Measurements from ENCODE around the gene MYO15A. TPM values are rescaled to one million over a fixed set of nuclear protein-coding genes. Genes with fewer than 3 reads are reported as not detected.
A peak's percentile ranks its signal among the peaks of the same experiment; 100 is the strongest.

Gene MYO15A
- total RNA-seq, 2 donors from 2014 or later: 0.32 to 8.3 TPM

- intact Hi-C loops (cut with DNase I): no loop called here
- TF ChIP-seq CTCF (IDR thresholded peaks at IDR 0.05) (no peak), POLR2AphosphoS5 (IDR thresholded peaks at IDR 0.05) (no peak), POLR2A (IDR thresholded peaks at IDR 0.05) (no peak)
- Histone ChIP-seq H3K27me3 (replicated peaks; ENCODE audit: insufficient read depth) (no peaks in the 10 kb centered on the region), H3K36me3 (no peaks in the 10 kb centered on the region), H3K9me3 (no peaks in the 10 kb centered on the region), H3K27ac (no peak overlapping the region), H3K4me1 (replicated peaks) (no peaks in the 10 kb centered on the region), H3K4me3 (no peak overlapping the region)
- no peak for DNase-seq (ENCODE audit: low spot score)
- WGBS: 66% methylated on average over 4 of the region's 4 CpGs
Observed at GRCh38 chr17:18079543-18079942, 29.0 kb upstream of the MYO15A start.

GRCh38 chr17:18084256-18084655, 24.3 kb upstream of the MYO15A start:
- intact Hi-C loops (cut with DNase I): no loop called here
- Histone ChIP-seq H3K4me1 (replicated peaks) (no peaks in the 10 kb centered on the region), H3K4me3 (no peak overlapping the region), H3K27me3 (replicated peaks; ENCODE audit: insufficient read depth) (no peaks in the 10 kb centered on the region), H3K36me3 (no peaks in the 10 kb centered on the region), H3K9me3 (no peaks in the 10 kb centered on the region), H3K27ac (no peak overlapping the region)
- TF ChIP-seq POLR2A (IDR thresholded peaks at IDR 0.05) (no peak), CTCF (IDR thresholded peaks at IDR 0.05) (no peak), POLR2AphosphoS5 (IDR thresholded peaks at IDR 0.05) (no peak)
- no peak for DNase-seq (ENCODE audit: low spot score)
- WGBS: 78% methylated on average over 4 of the region's 4 CpGs

- peak; percentile 83 for DNase-seq (ENCODE audit: low spot score)
- H3K4me1 ChIP-seq (replicated peaks): no peaks in the 10 kb centered on the region
- no peaks in the 10 kb centered on the region for H3K9me3 ChIP-seq
- H3K27ac ChIP-seq: peak within 1 kb of the TSS; percentile 72 to 78
- intact Hi-C loops (cut with DNase I): loop anchor here (2.0 kb wide), 1 partner anchor 49 kb away; the partner anchor contains the start of genes ATPAF2 and GID4
- under 1% methylated on average over 52 of the region's 52 CpGs for WGBS
- H3K4me3 ChIP-seq: peak within 1 kb of the TSS; percentile 71 to 85
- TF ChIP-seq POLR2AphosphoS5 (IDR thresholded peaks at IDR 0.05): peak; percentile 95
- no peak for TF ChIP-seq POLR2A (IDR thresholded peaks at IDR 0.05)
- peak in 2 of 4 experiments; percentile 37 to 44 for TF ChIP-seq CTCF (IDR thresholded peaks at IDR 0.05)
- no peaks in the 10 kb centered on the region for H3K36me3 ChIP-seq
- H3K27me3 ChIP-seq (replicated peaks; ENCODE audit: insufficient read depth): no peaks in the 10 kb centered on the region
Observed at GRCh38 chr17:18087610-18088491, 20.7 kb upstream of the MYO15A start, which contains the start of gene DRG2. TSS of gene DRG2 (plus strand) at chr17:18087948. CDS start at chr17:18088024, 76 bp downstream.

- TF ChIP-seq POLR2A (IDR thresholded peaks at IDR 0.05): no peak
- no peak for TF ChIP-seq CTCF (IDR thresholded peaks at IDR 0.05)
- no peak for DNase-seq (ENCODE audit: low spot score)
- no peak overlapping the region for H3K27ac ChIP-seq
- H3K27me3 ChIP-seq (replicated peaks; ENCODE audit: insufficient read depth): no peaks in the 10 kb centered on the region
- intact Hi-C loops (cut with DNase I): no loop called here
- no peaks in the 10 kb centered on the region for H3K36me3 ChIP-seq
- H3K9me3 ChIP-seq: no peaks in the 10 kb centered on the region
- H3K4me1 ChIP-seq (replicated peaks): no peaks in the 10 kb centered on the region
- WGBS: 98% methylated on average over 2 of the region's 2 CpGs
- H3K4me3 ChIP-seq: no peak overlapping the region
Observed at GRCh38 chr17:18089613-18090012, 18.9 kb upstream of the MYO15A start.
